Measurements from ENCODE around the gene PPM1L.

The PPM1L gene

DNA sequence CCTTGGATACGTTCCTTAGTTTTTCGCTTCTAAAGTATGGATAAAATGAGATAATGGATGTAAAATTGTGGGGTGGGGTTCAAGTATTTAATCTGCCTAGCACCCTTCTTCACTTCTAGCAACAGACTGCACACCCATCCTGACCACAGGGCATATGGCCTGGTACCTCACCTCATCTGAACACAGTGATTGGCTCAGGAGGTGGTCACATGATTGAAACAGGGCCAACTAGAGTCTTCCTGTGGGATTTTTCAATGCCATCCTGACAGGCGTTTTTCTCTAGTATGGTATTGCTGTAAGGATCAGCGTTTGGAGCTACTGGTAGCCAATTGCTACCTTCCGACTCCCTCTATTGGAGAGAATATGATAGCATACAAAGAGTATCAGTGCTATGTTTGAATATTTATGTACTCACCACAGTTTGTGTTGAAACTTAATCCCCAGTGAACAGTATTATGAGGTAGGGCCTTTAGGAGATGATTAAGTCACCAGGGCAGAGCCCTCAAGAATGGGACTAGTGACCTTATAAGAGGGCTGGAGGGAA lies 172.2 kb downstream of the PPM1L start:
- DNase-seq (ENCODE audit: low read depth in 2 of 2): no peak

GRCh38 chr3:160929595-160929994 lies 173.6 kb downstream of the PPM1L start:
- DNase-seq (ENCODE audit: low read depth in 2 of 2): no peak

DNA sequence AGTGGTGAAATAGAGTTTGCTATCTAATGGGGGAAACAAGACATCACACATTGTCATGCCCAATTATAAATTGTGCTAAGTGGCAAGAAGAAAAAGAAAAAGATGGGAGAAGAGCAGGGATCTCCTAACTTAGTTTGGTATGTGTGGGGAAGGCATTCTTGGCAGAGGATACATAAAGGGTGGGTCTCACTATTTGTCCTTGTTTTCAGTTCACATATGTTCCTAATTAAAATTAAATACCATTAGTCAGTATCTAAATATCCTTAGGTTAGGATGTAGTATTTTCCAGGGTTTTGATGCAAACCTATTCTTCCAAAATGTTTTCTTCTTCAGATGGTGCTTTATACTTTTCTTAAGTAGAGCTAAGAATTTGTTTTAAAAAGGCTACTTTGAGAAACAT lies 175.4 kb downstream of the PPM1L start:
- DNase-seq (ENCODE audit: low read depth in 2 of 2): no peak

DNA sequence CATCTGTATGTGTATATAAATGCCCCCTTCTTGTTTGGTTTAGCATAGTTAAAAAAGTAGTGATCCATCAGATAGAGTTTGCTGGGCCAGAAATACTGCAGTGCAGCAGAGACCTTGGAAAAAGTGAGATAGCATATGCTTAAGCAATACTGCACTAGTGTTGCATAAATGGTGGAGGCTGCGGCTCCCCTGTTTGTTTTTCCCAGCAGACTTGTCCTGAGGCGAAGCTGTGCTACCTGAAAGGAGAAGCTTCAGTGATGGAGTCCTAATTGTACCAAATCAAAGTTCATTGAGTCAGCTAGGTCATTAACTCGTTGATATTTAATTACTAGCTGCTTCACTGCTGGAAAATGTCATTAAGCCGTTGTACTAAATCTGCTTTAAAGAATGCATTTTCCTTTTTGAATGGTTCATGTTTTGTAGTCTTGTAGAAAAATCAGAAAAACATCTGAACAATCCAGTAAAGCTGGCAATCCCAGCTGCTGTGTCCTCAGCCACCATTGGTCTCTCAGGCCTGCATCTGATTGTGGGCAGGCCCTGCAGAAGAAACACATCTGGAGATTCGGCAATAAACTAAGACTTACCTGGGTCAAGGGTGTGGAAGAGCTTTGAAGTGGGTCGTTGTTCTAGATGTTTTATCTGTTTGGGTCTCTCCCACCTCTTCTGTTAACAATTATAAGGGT lies 179.5 kb downstream of the PPM1L start:
- no peak for DNase-seq (ENCODE audit: low read depth in 2 of 2)

DNA sequence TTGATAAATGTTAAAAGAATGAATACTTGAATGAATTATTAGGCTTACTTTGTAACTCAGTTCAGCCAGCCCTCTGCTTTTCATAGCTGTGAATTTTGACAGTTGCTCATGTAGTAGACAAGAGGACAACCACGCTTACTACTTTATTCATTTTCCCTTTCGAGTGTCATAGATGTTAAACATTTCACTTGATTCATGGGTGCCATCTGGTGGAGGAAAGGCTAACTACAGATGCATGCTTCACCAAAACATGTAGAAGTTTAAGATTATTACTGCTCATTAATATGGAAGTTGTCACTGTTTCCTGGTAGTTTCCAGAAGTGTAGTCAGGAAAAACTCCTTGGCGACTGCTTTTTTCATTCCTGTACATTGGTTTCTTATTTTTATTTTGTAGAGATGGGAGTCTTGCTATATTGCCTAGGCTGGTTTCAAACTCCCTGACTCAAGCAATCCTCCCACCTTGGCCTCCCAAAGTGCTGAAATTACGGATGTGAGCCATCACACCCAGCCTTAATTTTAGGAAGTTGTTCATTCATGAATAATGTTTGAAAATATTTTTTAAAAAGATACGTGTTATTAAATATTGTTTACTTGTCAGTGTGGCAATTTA lies 186.0 kb downstream of the PPM1L start:
- peak; percentile 13 to 42 for DNase-seq (ENCODE audit: low read depth in 2 of 2)

DNA sequence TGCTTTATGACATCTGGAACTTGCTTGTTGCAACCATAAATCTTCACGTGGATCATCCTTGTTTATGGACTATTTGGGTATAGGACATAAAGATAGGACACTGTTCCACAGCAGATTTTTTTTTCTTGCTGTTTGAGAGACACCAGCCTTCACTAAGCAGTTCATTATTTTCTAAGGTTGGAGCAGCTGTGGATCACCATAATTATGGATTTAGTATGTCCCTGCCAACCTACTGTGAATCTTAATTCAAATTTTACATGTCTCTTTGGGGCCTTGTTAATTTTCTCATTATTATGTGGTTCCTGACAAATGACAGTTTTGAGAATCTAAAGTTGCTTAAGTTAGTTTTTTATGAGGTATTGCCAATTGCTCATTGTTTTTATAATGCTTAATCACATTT lies 188.0 kb downstream of the PPM1L start:
- DNase-seq (ENCODE audit: low read depth in 2 of 2): no peak

GRCh38 chr3:160945336-160945735 lies 189.3 kb downstream of the PPM1L start:
- DNase-seq (ENCODE audit: low read depth in 2 of 2): no peak

DNA sequence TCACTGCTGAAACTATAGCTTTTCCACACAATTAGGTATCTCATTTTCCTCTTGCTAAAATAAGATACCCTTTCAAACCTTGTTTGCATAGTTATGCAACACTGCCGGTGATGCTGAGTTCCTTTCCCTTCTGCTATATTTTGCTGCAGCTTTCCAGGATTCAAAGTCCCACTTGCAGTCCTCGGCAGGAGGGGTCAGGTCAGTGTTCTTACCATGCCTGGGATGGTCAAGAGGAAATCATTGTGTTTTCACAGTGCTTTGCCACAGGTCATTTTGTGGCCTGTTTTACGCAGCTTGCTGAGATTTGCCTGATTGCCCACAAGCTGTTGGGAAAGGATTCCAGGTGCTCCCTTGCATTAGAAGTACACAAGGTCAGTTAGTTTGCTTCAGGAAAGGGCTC lies 192.2 kb downstream of the PPM1L start:
- DNase-seq (ENCODE audit: low read depth in 2 of 2): no peak

DNA sequence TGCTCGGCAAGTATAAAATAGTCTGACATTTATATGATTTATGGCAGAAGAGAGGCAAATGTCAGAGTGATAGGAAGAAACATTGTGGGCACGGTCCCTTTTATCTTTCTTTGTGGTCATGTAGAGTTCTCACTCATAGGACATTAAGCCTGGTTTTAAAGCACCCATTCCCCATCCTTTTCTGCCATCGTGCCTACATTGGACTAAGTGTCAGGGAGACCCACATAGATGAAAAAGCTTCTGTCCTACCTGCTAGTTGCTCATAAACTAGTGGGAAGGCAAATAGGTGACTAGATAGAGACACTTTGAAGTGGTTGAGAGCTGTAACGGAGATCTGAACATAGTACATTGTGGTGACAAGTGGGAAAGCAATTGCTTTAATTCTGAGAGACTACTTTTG lies 193.4 kb downstream of the PPM1L start:
- no peak for DNase-seq (ENCODE audit: low read depth in 2 of 2)

DNA sequence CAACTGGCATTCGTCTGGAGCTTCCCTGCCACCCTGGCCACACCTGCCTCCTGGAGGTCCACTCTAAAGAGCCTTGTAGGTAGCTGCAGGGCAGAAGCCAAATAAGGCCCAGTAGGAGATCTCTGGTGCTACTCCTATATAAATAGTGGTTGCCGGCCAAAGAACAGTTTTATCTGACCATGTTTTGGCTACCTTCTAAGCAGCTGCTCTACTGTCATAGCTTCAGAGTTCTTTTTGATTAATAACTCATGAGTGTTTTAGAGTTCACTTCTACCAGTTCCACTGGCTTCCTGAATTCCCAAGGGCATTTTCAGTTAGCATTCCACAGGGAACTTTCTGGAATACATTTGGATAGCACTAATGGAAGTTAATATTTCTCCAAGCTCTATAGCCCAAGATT lies 194.5 kb downstream of the PPM1L start:
- no peak for DNase-seq (ENCODE audit: low read depth in 2 of 2)

GRCh38 chr3:160950954-160951353 lies 194.9 kb downstream of the PPM1L start:
- no peak for DNase-seq (ENCODE audit: low read depth in 2 of 2)

DNA sequence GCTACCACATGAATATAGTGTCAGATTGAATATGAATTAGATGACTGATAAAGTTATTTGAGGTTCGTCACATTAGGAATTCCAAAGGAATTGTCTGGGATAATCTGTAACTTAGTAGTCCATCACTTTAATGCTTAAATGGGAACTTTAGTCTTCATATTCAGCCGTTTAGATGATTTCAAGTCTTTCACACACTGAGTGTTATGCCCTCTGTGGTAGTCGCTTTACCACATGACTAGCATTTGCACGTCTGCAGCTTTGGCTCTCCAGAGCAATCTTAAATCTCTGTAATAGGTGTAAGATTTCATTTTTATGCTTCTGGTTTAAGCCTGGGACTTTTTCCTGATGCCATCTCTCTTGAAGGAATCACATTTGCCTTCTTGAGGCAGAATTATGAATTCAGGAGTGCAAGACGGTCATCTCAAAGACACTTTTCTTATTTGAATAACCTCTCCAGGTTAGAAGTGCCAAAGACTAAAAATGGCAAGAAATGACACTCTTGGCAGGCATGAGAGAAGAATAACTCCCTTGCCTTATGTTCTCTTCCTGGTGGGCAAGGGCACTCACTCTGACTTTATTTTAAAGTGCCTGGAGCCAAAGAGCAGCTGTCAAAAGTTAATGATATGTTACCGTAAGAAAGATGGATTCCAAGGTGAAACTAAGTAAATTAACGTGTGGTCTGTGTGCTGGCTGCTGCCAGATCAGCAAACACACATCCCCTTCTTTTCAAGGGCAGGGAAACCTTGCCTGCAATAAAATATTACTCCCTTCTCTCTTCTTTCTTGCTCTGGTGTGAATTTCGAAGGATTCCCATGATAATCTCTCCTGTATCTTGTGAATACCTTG lies 195.8 kb downstream of the PPM1L start:
- DNase-seq (ENCODE audit: low read depth in 2 of 2): no peak

DNA sequence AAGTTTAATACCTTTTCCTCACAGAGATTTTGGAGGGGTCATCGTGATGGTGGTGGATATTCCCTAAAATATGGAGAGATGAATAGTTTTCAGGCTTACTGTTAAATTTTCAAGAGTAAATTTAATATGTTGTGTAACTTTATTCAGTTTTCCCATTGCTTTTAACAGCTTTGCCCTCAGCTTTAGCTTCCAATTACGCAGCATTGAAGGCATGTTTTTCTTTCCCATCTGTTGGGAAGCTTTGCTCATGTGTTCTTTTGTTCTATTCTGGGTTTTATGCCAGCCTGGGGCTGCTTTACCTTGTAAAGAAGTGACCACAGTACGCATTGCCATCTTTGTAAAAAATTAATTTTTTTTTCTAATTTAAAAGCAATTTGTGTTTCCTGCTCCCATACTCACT lies 197.7 kb downstream of the PPM1L start:
- DNase-seq (ENCODE audit: low read depth in 2 of 2): no peak

GRCh38 chr3:160956785-160957184 lies 200.8 kb downstream of the PPM1L start:
- no peak for DNase-seq (ENCODE audit: low read depth in 2 of 2)

- no peak for DNase-seq (ENCODE audit: low read depth in 2 of 2)
Observed at GRCh38 chr3:160960568-160960967, 204.5 kb downstream of the PPM1L start.

- DNase-seq (ENCODE audit: low read depth in 2 of 2): no peak
Observed at GRCh38 chr3:160963949-160964348, 207.9 kb downstream of the PPM1L start.

DNA sequence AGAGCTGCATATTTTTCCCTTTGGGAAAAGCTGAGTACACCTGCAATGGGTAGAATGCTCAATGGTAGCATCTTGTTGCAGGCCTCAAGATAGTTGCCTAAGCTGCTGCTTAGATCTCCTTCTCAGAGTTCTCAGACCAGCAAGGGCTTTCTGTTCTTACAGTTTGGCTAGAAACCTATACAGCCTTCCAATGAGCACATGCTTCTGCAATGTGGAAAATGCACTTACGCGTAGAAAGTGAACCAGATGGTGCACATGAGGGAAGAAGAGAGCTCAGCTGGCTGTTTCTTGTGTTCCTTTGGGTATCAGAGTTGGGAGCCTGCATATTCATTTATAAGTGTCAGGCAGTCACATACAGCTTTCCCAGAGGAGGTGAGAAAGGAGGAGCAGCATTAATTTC lies 212.7 kb downstream of the PPM1L start:
- DNase-seq (ENCODE audit: low read depth in 2 of 2): no peak

- DNase-seq (ENCODE audit: low read depth in 2 of 2): no peak
Observed at GRCh38 chr3:160973067-160973809, 217.2 kb downstream of the PPM1L start.

DNA sequence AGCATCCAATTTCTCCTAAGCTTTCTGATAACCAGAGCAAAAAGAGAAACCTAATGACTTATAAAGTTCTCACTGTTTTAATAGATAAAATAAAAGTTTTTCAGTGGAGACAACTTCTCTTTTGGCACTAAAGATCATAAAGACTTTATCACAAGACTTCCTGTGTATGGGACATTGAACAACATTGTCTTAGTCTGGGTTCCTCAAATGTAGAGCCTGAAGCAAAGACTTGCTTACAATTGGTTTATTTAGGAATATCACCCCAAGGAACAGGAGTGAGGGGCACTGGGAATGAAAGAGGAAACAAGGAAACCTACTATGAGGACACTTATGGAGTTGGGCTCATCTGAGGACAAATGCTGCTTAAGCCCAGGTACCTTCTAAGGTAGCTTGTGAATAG lies 221.7 kb downstream of the PPM1L start:
- DNase-seq (ENCODE audit: low read depth in 2 of 2): no peak

GRCh38 chr3:160980740-160981139 lies 224.7 kb downstream of the PPM1L start:
- no peak for DNase-seq (ENCODE audit: low read depth in 2 of 2)

- no peak for DNase-seq (ENCODE audit: low read depth in 2 of 2)
Observed at GRCh38 chr3:160981217-160981938, 225.3 kb downstream of the PPM1L start.
